HepG2 (cell line): Measurements from ENCODE around the gene CAPN12. TPM values are rescaled to one million over a fixed set of nuclear protein-coding genes. Genes with fewer than 3 reads are reported as not detected.

ENCODE experiments used
- AGO1 ChIP-seq: fragments of 200-400 bp; formaldehyde crosslinking; IDR thresholded peaks from 2 replicates; pipeline ENCODE4 v1.6.1; 2017; ENCODE audit warnings: mild to moderate bottlenecking, low read depth, low read length, moderate library complexity; ENCODE audit not compliant: poor library complexity, severe bottlenecking
- AGO2 ChIP-seq: fragments of 200-400 bp; formaldehyde crosslinking; optimal IDR thresholded peaks from 2 replicates; pipeline ENCODE3; 2017; ENCODE audit warnings: mild to moderate bottlenecking, low read depth, low read length, moderate library complexity
- CEBPB ChIP-seq: IDR thresholded peaks from 2 replicates; pipeline ENCODE4 v1.6.1; 2011; ENCODE audit warnings: low read depth, low read length, improper control_type of control experiment, borderline replicate concordance
- FOSL2 ChIP-seq: sonication (generic); formaldehyde crosslinking; IDR thresholded peaks from 2 replicates; pipeline ENCODE4 v1.4.0; 2020; ENCODE audit warnings: missing genetic modification reagents
- FOXC1 ChIP-seq: sonication (generic); formaldehyde crosslinking; IDR thresholded peaks from 2 replicates; pipeline ENCODE4 v1.8.0; 2022; ENCODE audit warnings: mild to moderate bottlenecking, missing genetic modification reagents, borderline replicate concordance
- GATA4 ChIP-seq: sonication (generic); IDR thresholded peaks from 2 replicates; pipeline ENCODE4 v1.6.1; 2016; ENCODE audit warnings: antibody characterized with exemption, low read depth, borderline replicate concordance
- GFI1 ChIP-seq: sonication (generic); formaldehyde crosslinking; IDR thresholded peaks from 2 replicates; pipeline ENCODE4 v1.5.0; 2020; ENCODE audit warnings: missing genetic modification reagents, mild to moderate bottlenecking, borderline replicate concordance
- HNRNPUL1 ChIP-seq: fragments of 200-400 bp; formaldehyde crosslinking; IDR thresholded peaks from 2 replicates; pipeline ENCODE4 v1.6.1; 2017; ENCODE audit warnings: low read depth, mild to moderate bottlenecking, low read length, moderate library complexity
- PCBP2 ChIP-seq: fragments of 200-400 bp; formaldehyde crosslinking; optimal IDR thresholded peaks from 2 replicates; pipeline ENCODE3; 2018; ENCODE audit warnings: low read length, low read depth; ENCODE audit not compliant: poor library complexity, severe bottlenecking
- SMC3 ChIP-seq: IDR thresholded peaks from 2 replicates; pipeline ENCODE4 v1.6.1; 2011; ENCODE audit warnings: low read length, improper control_type of control experiment
- THAP11 ChIP-seq: IDR thresholded peaks from 2 replicates; pipeline ENCODE4 v1.6.1; 2016; ENCODE audit warnings: missing biosample characterization, missing genetic modification reagents
- THAP8 ChIP-seq: sonication (generic); formaldehyde crosslinking; IDR thresholded peaks from 2 replicates; pipeline ENCODE4 v1.5.1; 2020; ENCODE audit warnings: missing genetic modification reagents, mild to moderate bottlenecking, borderline replicate concordance
- YEATS4 ChIP-seq: sonication (generic); formaldehyde crosslinking; IDR thresholded peaks from 2 replicates; pipeline ENCODE4 v1.4.0; 2020; ENCODE audit warnings: missing genetic modification reagents, borderline replicate concordance
- ZFP91 ChIP-seq: sonication (generic); formaldehyde crosslinking; IDR thresholded peaks from 2 replicates; pipeline ENCODE4 v1.9.0; 2022; ENCODE audit warnings: missing genetic modification reagents, mild to moderate bottlenecking, borderline replicate concordance
- ZNF24 ChIP-seq: fragments of 450-650 bp; IDR thresholded peaks from 2 replicates; pipeline ENCODE4 v1.6.1; 2017; ENCODE audit warnings: antibody characterized with exemption, mild to moderate bottlenecking
- ZNF274 ChIP-seq: sonication (generic); formaldehyde crosslinking; IDR thresholded peaks from 2 replicates; pipeline ENCODE4 v1.5.1; 2020; ENCODE audit warnings: mild to moderate bottlenecking, missing genetic modification reagents
- ZNF574 ChIP-seq: sonication (generic); formaldehyde crosslinking; IDR thresholded peaks from 2 replicates; pipeline ENCODE4 v1.4.0; 2020; ENCODE audit warnings: missing genetic modification reagents
- ZNF687 ChIP-seq: sonication (generic); formaldehyde crosslinking; IDR thresholded peaks from 2 replicates; pipeline ENCODE4 v1.5.1; 2020; ENCODE audit warnings: mild to moderate bottlenecking, missing genetic modification reagents, moderate library complexity
- ZNF768 ChIP-seq: sonication (generic); formaldehyde crosslinking; IDR thresholded peaks from 2 replicates; pipeline ENCODE4 v1.4.0; 2020; ENCODE audit warnings: missing genetic modification reagents
- polyA plus RNA-seq, 8 experiments: library from polyadenylated mRNA; depleted of rRNA in 3 of 8; stranded (reverse) in 7 of 8; unstranded in 1 of 8; fragments of >200 nt; fragmentation: Illumina TruSeq in 4 of 8; extraction: Trizol in 4 of 8; gene quantifications; 2 replicates each; pipeline versions ENCODE4 v1.2.1 to v1.2.3, GENCODE V29; 2011 to 2016; ENCODE audit warnings: low read depth in 4 of 8, missing spikeins in 1 of 8, mixed read lengths in 1 of 8; ENCODE audit not compliant: insufficient read depth in 1 of 8
- total RNA-seq, 5 experiments: library from RNA; depleted of rRNA; stranded (reverse); fragments of >200 nt; fragmentation: Illumina TruSeq; extraction: Trizol; gene quantifications; 2 replicates each; pipeline ENCODE4 v1.2.3, GENCODE V29; 2016; ENCODE audit warnings: low read depth in 1 of 5

CAPN12 gene
- total and polyA plus RNA-seq, 2 of the 13 experiments (the other 11 are each of a cell fraction or from before 2014, with no cell fraction given), result 1.6 to 13.6 TPM

GRCh38 chr19:38729653-38730469, 14.4 kb downstream of the CAPN12 start (continued):
- TF ChIP-seq AGO2, result peak; percentile 25
- no peak for TF ChIP-seq CEBPB
- TF ChIP-seq THAP11, result peak; percentile 31; the same call in 1 of the 2 replicates
- peak; percentile 72 for TF ChIP-seq ZNF687
- TF ChIP-seq GFI1 (CRISPR knock-in tag), result no peak
- no peak for TF ChIP-seq PCBP2
- TF ChIP-seq THAP8 (CRISPR knock-in tag), result no peak
- peak; percentile 30 for TF ChIP-seq AGO1
- 0 out of 2 replicates have a peak, but pooled peaks have one; percentile 24 for TF ChIP-seq ZNF768
- TF ChIP-seq SMC3, result peak; percentile 29; the same call in 1 of the 2 replicates
- TF ChIP-seq FOSL2 (CRISPR knock-in tag), result peak; percentile 35; the same call in 1 of the 2 replicates
- no peak for TF ChIP-seq YEATS4 (CRISPR knock-in tag)
- peak; percentile 59; the same call in 1 of the 2 replicates for TF ChIP-seq ZFP91
- no peak for TF ChIP-seq GATA4
- TF ChIP-seq ZNF24, result no peak
- no peak for TF ChIP-seq ZNF274 (CRISPR knock-in tag)
- TF ChIP-seq FOXC1 (CRISPR knock-in tag), result 0 out of 2 replicates have a peak, but pooled peaks have one; percentile 43
- TF ChIP-seq HNRNPUL1, result no peak
- peak; percentile 63; the same call in 1 of the 2 replicates for TF ChIP-seq ZNF574 (CRISPR knock-in tag)
